ENCODE data around the gene USP3. TPM values are rescaled to one million over a fixed set of nuclear protein-coding genes. Genes with fewer than 3 reads are reported as not detected.
A peak's percentile ranks its signal among the peaks of the same experiment; 100 is the strongest.

The USP3 gene
- total RNA-seq, 1 donor from 2014 or later, result 83.2 TPM

- FAIRE-seq (no peak), DNase-seq (ENCODE audit: low read depth) (peak; percentile 60)
Observed at GRCh38 chr15:63465104-63465503, 39.3 kb upstream of the USP3 start.

GRCh38 chr15:63466378-63467192, 37.8 kb upstream of the USP3 start:
- no peak overlapping the region for H3K4me3 ChIP-seq (ENCODE audit: low read depth, low read length)
- DNase-seq (ENCODE audit: low read depth), result peak; percentile 75
- TF ChIP-seq, protein P1, sequence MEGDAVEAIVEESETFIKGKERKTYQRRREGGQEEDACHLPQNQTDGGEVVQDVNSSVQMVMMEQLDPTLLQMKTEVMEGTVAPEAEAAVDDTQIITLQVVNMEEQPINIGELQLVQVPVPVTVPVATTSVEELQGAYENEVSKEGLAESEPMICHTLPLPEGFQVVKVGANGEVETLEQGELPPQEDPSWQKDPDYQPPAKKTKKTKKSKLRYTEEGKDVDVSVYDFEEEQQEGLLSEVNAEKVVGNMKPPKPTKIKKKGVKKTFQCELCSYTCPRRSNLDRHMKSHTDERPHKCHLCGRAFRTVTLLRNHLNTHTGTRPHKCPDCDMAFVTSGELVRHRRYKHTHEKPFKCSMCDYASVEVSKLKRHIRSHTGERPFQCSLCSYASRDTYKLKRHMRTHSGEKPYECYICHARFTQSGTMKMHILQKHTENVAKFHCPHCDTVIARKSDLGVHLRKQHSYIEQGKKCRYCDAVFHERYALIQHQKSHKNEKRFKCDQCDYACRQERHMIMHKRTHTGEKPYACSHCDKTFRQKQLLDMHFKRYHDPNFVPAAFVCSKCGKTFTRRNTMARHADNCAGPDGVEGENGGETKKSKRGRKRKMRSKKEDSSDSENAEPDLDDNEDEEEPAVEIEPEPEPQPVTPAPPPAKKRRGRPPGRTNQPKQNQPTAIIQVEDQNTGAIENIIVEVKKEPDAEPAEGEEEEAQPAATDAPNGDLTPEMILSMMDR (IDR thresholded peaks at IDR 0.05; ENCODE audit: insufficient read depth, low read length, severe bottlenecking), result peak; percentile 73
- FAIRE-seq, result no peak
- H3K27me3 ChIP-seq (ENCODE audit: control insufficient read depth, insufficient read depth, low read length), result no peaks in the 10 kb centered on the region
- H3K36me3 ChIP-seq (ENCODE audit: control insufficient read depth, insufficient read depth, low read length), result no peaks in the 10 kb centered on the region

More at GRCh38 chr15:63465104-63465503, 39.3 kb upstream of the USP3 start:
- Histone ChIP-seq H3K4me3 (ENCODE audit: low read depth, low read length) (no peak overlapping the region), H3K36me3 (ENCODE audit: control insufficient read depth, insufficient read depth, low read length) (no peaks in the 10 kb centered on the region), H3K27me3 (ENCODE audit: control insufficient read depth, insufficient read depth, low read length) (no peaks in the 10 kb centered on the region)
- TF ChIP-seq, protein P1 (IDR thresholded peaks at IDR 0.05; ENCODE audit: insufficient read depth, low read length, severe bottlenecking), result no peak

GRCh38 chr15:63469190-63469589, 35.2 kb upstream of the USP3 start:
- H3K4me3 ChIP-seq (ENCODE audit: low read depth, low read length), result no peak overlapping the region
- no peaks in the 10 kb centered on the region for H3K36me3 ChIP-seq (ENCODE audit: control insufficient read depth, insufficient read depth, low read length)
- FAIRE-seq (no peak), DNase-seq (ENCODE audit: low read depth) (no peak)
- TF ChIP-seq, protein P1 (IDR thresholded peaks at IDR 0.05; ENCODE audit: insufficient read depth, low read length, severe bottlenecking), result no peak
- H3K27me3 ChIP-seq (ENCODE audit: control insufficient read depth, insufficient read depth, low read length), result no peaks in the 10 kb centered on the region

DNA sequence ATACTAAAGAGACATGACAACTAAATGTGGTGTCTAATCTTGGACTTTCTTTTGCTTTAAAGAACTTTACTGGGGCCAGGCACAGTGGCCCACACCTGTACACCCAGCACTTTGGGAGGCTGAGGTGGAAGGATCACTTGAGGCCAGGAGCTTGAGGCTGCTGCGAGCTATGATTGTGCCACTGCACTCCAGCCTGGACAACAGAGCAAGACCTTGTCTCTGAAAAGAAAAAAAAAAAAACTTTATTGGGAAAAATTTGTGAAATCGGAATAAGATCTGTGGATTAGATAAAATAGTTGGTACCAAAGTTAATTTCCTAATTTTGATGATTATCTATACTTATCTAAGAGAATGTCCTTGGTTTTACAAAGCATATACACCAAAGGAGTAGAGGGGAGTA, 34.4 kb upstream of the USP3 start:
- Histone ChIP-seq H3K4me3 (ENCODE audit: low read depth, low read length) (no peak overlapping the region), H3K27me3 (ENCODE audit: control insufficient read depth, insufficient read depth, low read length) (no peaks in the 10 kb centered on the region), H3K36me3 (ENCODE audit: control insufficient read depth, insufficient read depth, low read length) (no peaks in the 10 kb centered on the region)
- no peak for FAIRE-seq
- no peak for DNase-seq (ENCODE audit: low read depth)
- TF ChIP-seq, protein P1 (IDR thresholded peaks at IDR 0.05; ENCODE audit: insufficient read depth, low read length, severe bottlenecking), result no peak

DNA sequence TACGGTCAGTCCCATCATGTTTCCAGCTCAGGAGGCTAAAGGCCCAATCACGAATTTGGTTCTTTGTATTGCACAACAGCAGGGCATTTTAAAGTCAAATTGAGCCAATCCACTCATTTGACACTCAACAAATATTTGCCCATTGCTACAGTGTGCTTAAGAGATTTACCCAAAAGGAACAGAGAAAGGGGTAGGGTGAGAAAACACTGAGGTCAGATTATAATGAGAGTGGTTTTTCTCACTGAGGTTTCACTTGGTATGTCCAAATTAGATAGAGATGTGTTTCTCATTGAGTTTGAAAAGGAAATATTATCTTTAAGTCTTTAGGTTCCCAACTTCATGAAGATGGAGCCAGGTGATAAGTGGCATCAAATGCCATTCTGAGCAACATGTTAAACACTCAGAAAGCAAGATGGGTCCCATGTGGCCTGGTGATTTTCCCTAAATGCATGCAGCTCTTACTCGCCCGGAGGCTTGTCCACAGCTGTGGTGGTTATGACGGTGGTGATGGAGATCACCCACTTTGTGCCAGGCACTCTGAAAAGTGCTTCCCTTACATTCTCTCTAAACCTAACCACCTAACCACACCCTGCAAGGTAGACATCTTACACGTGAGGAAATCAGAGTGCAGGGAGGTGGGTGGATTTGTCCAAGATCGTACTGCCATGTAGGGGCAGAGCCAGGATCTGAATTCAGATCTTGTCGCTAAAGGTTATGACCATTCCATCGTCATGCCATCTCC, 31.2 kb upstream of the USP3 start:
- Histone ChIP-seq H3K36me3 (ENCODE audit: control insufficient read depth, insufficient read depth, low read length) (no peaks in the 10 kb centered on the region), H3K4me3 (ENCODE audit: low read depth, low read length) (no peak overlapping the region), H3K27me3 (ENCODE audit: control insufficient read depth, insufficient read depth, low read length) (no peaks in the 10 kb centered on the region)
- no peak for DNase-seq (ENCODE audit: low read depth)
- FAIRE-seq, result no peak
- TF ChIP-seq, protein P1 (IDR thresholded peaks at IDR 0.05; ENCODE audit: insufficient read depth, low read length, severe bottlenecking), result no peak

Measured in bronchial epithelial cell (primary cell).